ENCODE data around the gene SRSF7.
"Not testable (repeated sequence)": the region's sequence is repeated elsewhere in the genome, so short reads cannot be mapped to it uniquely, and the experiment has no call there.

The SRSF7 gene

DNA sequence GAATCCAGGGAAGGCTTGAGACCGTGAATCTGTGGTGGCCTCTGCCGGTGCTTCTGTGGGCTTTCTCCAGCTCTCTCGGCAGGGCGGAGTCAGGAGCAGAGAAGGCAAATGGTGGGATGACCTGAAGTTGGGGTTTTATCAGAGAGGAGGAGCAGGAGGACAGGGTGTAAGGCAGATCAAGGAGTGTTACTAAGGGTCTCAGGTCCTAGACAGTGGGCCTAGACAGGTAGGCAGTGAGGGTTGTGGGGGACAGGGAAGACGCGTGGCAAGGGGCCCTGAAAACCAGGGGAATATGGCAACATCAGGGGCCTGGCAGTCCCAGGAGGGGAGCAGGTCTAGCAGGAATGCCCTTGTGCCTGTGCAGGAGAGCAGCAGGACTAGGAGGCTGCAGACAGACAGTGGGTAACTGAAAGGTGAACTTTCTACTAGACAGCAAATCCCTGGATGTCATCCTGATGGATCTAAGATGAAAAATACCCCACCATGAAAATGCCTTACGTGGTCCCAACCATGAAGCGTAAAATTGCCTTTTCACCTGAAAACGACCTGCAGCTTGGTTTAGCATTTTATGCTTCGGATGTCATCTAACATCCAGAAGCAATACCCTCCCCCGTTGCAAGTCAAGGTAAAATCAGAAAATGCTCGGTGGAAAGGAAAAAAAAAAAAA, 42.1 kb downstream of the SRSF7 start:
- peaks cover 3 to 4% of the 10 kb centered on the region in 2 donors for H3K4me1 ChIP-seq (ENCODE audit: control insufficient read depth in 2 of 2, insufficient read depth in 2 of 2, low read length in 2 of 2)
- no peak overlapping the region for H3K4me3 ChIP-seq (ENCODE audit: low read length in 2 of 2)
- H3K27me3 ChIP-seq (ENCODE audit: control insufficient read depth in 2 of 2, insufficient read depth in 2 of 2, low read length in 2 of 2) = no peaks in the 10 kb centered on the region
- H3K9me3 ChIP-seq (ENCODE audit: control insufficient read depth in 2 of 2, low read length in 2 of 2) = no peaks in the 10 kb centered on the region
- no peak overlapping the region for H3K27ac ChIP-seq (ENCODE audit: low read depth in 2 of 2, low read length in 2 of 2)
- peaks cover 0 to 10% of the 10 kb centered on the region in 2 donors for H3K36me3 ChIP-seq (ENCODE audit: control insufficient read depth in 2 of 2, insufficient read depth in 2 of 2, low read length in 2 of 2)
- H3K9ac ChIP-seq (ENCODE audit: low read depth in 1 of 2, low read length in 2 of 2) = no peak overlapping the region

DNA sequence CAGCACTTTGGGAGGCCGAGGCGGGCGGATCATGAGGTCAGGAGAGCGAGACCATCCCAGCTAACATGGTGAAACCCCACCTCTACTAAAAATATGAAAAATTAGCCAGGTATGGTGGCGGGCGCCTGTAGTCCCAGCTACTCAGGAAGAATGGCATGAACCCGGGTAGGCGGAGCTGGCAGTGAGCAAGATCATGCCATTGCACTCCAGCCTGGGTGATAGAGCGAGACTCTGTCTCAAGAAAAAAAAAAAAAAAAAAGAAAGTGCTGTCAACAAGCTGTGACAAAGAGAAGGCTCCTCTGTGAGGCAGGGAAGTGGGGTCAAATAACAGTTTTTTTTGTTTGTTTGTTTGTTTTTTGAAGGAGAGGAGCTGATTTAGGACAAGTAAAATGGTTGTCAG, 42.7 kb downstream of the SRSF7 start:
- not testable (repeated sequence) for H3K4me3 ChIP-seq (ENCODE audit: low read length in 2 of 2); H3K27ac ChIP-seq (ENCODE audit: low read depth in 2 of 2, low read length in 2 of 2); H3K9ac ChIP-seq (ENCODE audit: low read depth in 1 of 2, low read length in 2 of 2); H3K27me3 ChIP-seq (ENCODE audit: control insufficient read depth in 2 of 2, insufficient read depth in 2 of 2, low read length in 2 of 2); H3K4me1 ChIP-seq (ENCODE audit: control insufficient read depth in 2 of 2, insufficient read depth in 2 of 2, low read length in 2 of 2); H3K9me3 ChIP-seq (ENCODE audit: control insufficient read depth in 2 of 2, low read length in 2 of 2)
- H3K36me3 ChIP-seq (ENCODE audit: control insufficient read depth in 2 of 2, insufficient read depth in 2 of 2, low read length in 2 of 2) = peaks cover 0 to 10% of the 10 kb centered on the region in 2 donors

DNA sequence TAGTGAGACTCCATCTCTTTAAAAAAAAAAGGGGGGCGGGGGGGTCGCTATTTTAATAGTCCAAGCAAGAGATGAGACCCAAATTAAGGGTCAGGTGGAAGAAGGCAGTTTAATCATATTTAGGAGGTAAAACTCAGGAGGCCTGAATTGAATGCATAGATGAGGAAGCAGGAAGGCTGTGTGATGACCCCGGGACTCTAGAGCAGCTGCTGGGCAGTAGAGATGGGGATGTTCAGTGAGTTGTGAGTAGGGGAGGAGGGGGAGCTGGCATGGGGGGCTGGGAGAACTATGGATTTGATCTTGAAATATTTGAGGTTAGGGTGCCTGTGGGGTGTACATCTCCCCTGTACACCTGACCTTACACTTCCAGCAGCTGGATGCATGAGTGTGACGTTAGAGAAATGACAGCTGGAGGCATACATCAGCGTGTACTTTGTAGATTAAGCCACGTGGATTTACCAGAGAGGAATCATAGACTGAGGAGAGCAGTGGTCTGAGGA, 44.3 kb downstream of the SRSF7 start:
- Histone ChIP-seq H3K4me1 (ENCODE audit: control insufficient read depth in 2 of 2, insufficient read depth in 2 of 2, low read length in 2 of 2) (peaks cover 4% of the 10 kb centered on the region in 2 donors), H3K4me3 (ENCODE audit: low read length in 2 of 2) (no peak overlapping the region), H3K27me3 (ENCODE audit: control insufficient read depth in 2 of 2, insufficient read depth in 2 of 2, low read length in 2 of 2) (no peaks in the 10 kb centered on the region), H3K9me3 (ENCODE audit: control insufficient read depth in 2 of 2, low read length in 2 of 2) (no peaks in the 10 kb centered on the region), H3K36me3 (ENCODE audit: control insufficient read depth in 2 of 2, insufficient read depth in 2 of 2, low read length in 2 of 2) (peaks cover 0 to 6% of the 10 kb centered on the region in 2 donors), H3K9ac (ENCODE audit: low read depth in 1 of 2, low read length in 2 of 2) (no peak overlapping the region), H3K27ac (ENCODE audit: low read depth in 2 of 2, low read length in 2 of 2) (no peak overlapping the region)

- H3K9me3 ChIP-seq (ENCODE audit: control insufficient read depth in 2 of 2, low read length in 2 of 2) = no peaks in the 10 kb centered on the region
- no peak overlapping the region for H3K27ac ChIP-seq (ENCODE audit: low read depth in 2 of 2, low read length in 2 of 2)
- H3K27me3 ChIP-seq (ENCODE audit: control insufficient read depth in 2 of 2, insufficient read depth in 2 of 2, low read length in 2 of 2) = no peaks in the 10 kb centered on the region
- peaks cover 6% of the 10 kb centered on the region in 2 donors for H3K4me1 ChIP-seq (ENCODE audit: control insufficient read depth in 2 of 2, insufficient read depth in 2 of 2, low read length in 2 of 2)
- H3K9ac ChIP-seq (ENCODE audit: low read depth in 1 of 2, low read length in 2 of 2) = no peak overlapping the region
- no peaks in the 10 kb centered on the region for H3K36me3 ChIP-seq (ENCODE audit: control insufficient read depth in 2 of 2, insufficient read depth in 2 of 2, low read length in 2 of 2)
- H3K4me3 ChIP-seq (ENCODE audit: low read length in 2 of 2) = no peak overlapping the region
Observed at GRCh38 chr2:38704664-38705063, 46.5 kb downstream of the SRSF7 start.

GRCh38 chr2:38703336-38703735, 47.8 kb downstream of the SRSF7 start:
- not testable (repeated sequence) for H3K4me1 ChIP-seq (ENCODE audit: control insufficient read depth in 2 of 2, insufficient read depth in 2 of 2, low read length in 2 of 2); H3K27me3 ChIP-seq (ENCODE audit: control insufficient read depth in 2 of 2, insufficient read depth in 2 of 2, low read length in 2 of 2); H3K9ac ChIP-seq (ENCODE audit: low read depth in 1 of 2, low read length in 2 of 2); H3K36me3 ChIP-seq (ENCODE audit: control insufficient read depth in 2 of 2, insufficient read depth in 2 of 2, low read length in 2 of 2); H3K9me3 ChIP-seq (ENCODE audit: control insufficient read depth in 2 of 2, low read length in 2 of 2); H3K4me3 ChIP-seq (ENCODE audit: low read length in 2 of 2); H3K27ac ChIP-seq (ENCODE audit: low read depth in 2 of 2, low read length in 2 of 2)

DNA sequence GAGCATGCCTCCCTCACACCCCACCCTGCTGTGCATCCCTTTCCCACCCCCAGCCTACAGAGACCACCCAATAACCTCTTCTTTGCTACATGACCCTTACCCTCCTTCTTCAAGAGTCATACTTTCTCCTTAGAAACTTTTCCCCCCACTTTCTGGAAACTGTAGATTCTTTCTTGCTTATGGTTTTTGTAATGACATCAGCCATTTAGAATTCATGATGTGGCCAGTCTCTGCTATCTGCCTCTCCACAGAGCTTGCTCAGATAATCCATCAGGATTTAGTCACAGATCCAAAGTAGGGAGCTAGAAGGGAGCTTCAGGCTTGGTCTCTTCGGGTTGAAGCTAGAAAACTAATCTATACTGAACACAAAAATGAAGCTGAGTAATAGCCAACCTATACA, 48.7 kb downstream of the SRSF7 start:
- Histone ChIP-seq H3K4me3 (ENCODE audit: low read length in 2 of 2) (no peak overlapping the region), H3K9ac (ENCODE audit: low read depth in 1 of 2, low read length in 2 of 2) (no peak overlapping the region), H3K27ac (ENCODE audit: low read depth in 2 of 2, low read length in 2 of 2) (no peak overlapping the region), H3K27me3 (ENCODE audit: control insufficient read depth in 2 of 2, insufficient read depth in 2 of 2, low read length in 2 of 2) (no peaks in the 10 kb centered on the region), H3K36me3 (ENCODE audit: control insufficient read depth in 2 of 2, insufficient read depth in 2 of 2, low read length in 2 of 2) (no peaks in the 10 kb centered on the region), H3K9me3 (ENCODE audit: control insufficient read depth in 2 of 2, low read length in 2 of 2) (no peaks in the 10 kb centered on the region), H3K4me1 (ENCODE audit: control insufficient read depth in 2 of 2, insufficient read depth in 2 of 2, low read length in 2 of 2) (peaks cover 3 to 6% of the 10 kb centered on the region in 2 donors)

- H3K27me3 ChIP-seq (ENCODE audit: control insufficient read depth in 2 of 2, insufficient read depth in 2 of 2, low read length in 2 of 2) = no peaks in the 10 kb centered on the region
- no peak overlapping the region for H3K27ac ChIP-seq (ENCODE audit: low read depth in 2 of 2, low read length in 2 of 2)
- H3K9ac ChIP-seq (ENCODE audit: low read depth in 1 of 2, low read length in 2 of 2) = no peak overlapping the region
- H3K9me3 ChIP-seq (ENCODE audit: control insufficient read depth in 2 of 2, low read length in 2 of 2) = no peaks in the 10 kb centered on the region
- peaks cover 3 to 6% of the 10 kb centered on the region in 2 donors for H3K4me1 ChIP-seq (ENCODE audit: control insufficient read depth in 2 of 2, insufficient read depth in 2 of 2, low read length in 2 of 2)
- no peak overlapping the region for H3K4me3 ChIP-seq (ENCODE audit: low read length in 2 of 2)
- no peaks in the 10 kb centered on the region for H3K36me3 ChIP-seq (ENCODE audit: control insufficient read depth in 2 of 2, insufficient read depth in 2 of 2, low read length in 2 of 2)
Observed at GRCh38 chr2:38701542-38701941, 49.6 kb downstream of the SRSF7 start.

GRCh38 chr2:38700881-38701458, 50.2 kb downstream of the SRSF7 start:
- peaks cover 3 to 6% of the 10 kb centered on the region in 2 donors for H3K4me1 ChIP-seq (ENCODE audit: control insufficient read depth in 2 of 2, insufficient read depth in 2 of 2, low read length in 2 of 2)
- H3K27ac ChIP-seq (ENCODE audit: low read depth in 2 of 2, low read length in 2 of 2) = peak overlapping the region in 1 of 2 donors; percentile 32
- H3K4me3 ChIP-seq (ENCODE audit: low read length in 2 of 2) = no peak overlapping the region
- no peak overlapping the region for H3K9ac ChIP-seq (ENCODE audit: low read depth in 1 of 2, low read length in 2 of 2)
- no peaks in the 10 kb centered on the region for H3K27me3 ChIP-seq (ENCODE audit: control insufficient read depth in 2 of 2, insufficient read depth in 2 of 2, low read length in 2 of 2)
- H3K36me3 ChIP-seq (ENCODE audit: control insufficient read depth in 2 of 2, insufficient read depth in 2 of 2, low read length in 2 of 2) = no peaks in the 10 kb centered on the region
- H3K9me3 ChIP-seq (ENCODE audit: control insufficient read depth in 2 of 2, low read length in 2 of 2) = no peaks in the 10 kb centered on the region

DNA sequence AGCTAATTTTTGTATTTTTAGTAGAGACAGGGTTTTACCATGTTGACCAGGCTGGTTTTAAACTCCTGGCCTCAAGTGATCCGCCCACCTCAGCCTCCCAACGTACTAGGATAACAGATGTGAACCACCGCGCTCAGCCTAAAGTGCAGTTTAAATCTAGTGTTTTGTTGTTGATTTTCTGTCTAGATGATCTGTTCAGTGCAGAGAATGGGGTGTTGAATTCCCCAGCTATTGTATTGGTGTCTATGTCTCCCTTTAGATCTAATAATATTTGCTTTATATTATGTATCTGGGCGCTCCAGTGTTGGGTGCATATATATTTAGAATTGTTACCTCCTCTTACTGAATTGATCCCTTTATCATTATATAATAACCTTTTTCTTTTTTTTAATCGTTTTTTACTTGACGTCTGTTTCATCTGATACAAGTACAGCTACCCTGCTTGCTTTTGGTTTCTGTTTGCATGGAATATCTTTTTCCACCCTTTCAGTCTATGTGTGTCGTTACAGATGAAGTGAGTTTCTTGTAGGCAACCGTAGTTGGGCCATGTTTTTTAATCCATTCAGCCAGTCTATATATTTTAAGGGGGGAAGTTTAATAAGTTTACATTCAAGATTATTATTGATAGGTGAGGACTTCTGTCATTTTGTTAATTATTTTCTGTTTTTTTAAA, 50.9 kb downstream of the SRSF7 start:
- H3K9me3 ChIP-seq (ENCODE audit: control insufficient read depth in 2 of 2, low read length in 2 of 2) = no peaks in the 10 kb centered on the region
- H3K36me3 ChIP-seq (ENCODE audit: control insufficient read depth in 2 of 2, insufficient read depth in 2 of 2, low read length in 2 of 2) = no peaks in the 10 kb centered on the region
- peaks cover 3 to 6% of the 10 kb centered on the region in 2 donors for H3K4me1 ChIP-seq (ENCODE audit: control insufficient read depth in 2 of 2, insufficient read depth in 2 of 2, low read length in 2 of 2)
- no peak overlapping the region for H3K9ac ChIP-seq (ENCODE audit: low read depth in 1 of 2, low read length in 2 of 2)
- no peak overlapping the region for H3K4me3 ChIP-seq (ENCODE audit: low read length in 2 of 2)
- H3K27me3 ChIP-seq (ENCODE audit: control insufficient read depth in 2 of 2, insufficient read depth in 2 of 2, low read length in 2 of 2) = no peaks in the 10 kb centered on the region
- H3K27ac ChIP-seq (ENCODE audit: low read depth in 2 of 2, low read length in 2 of 2) = peak overlapping the region in 1 of 2 donors; percentile 32

GRCh38 chr2:38698467-38699003, 52.6 kb downstream of the SRSF7 start:
- H3K9me3 ChIP-seq (ENCODE audit: control insufficient read depth in 2 of 2, low read length in 2 of 2) = no peaks in the 10 kb centered on the region
- H3K27ac ChIP-seq (ENCODE audit: low read depth in 2 of 2, low read length in 2 of 2) = no peak overlapping the region
- H3K4me3 ChIP-seq (ENCODE audit: low read length in 2 of 2) = no peak overlapping the region
- H3K27me3 ChIP-seq (ENCODE audit: control insufficient read depth in 2 of 2, insufficient read depth in 2 of 2, low read length in 2 of 2) = no peaks in the 10 kb centered on the region
- H3K9ac ChIP-seq (ENCODE audit: low read depth in 1 of 2, low read length in 2 of 2) = no peak overlapping the region
- H3K4me1 ChIP-seq (ENCODE audit: control insufficient read depth in 2 of 2, insufficient read depth in 2 of 2, low read length in 2 of 2) = peaks cover 2 to 3% of the 10 kb centered on the region in 2 donors
- H3K36me3 ChIP-seq (ENCODE audit: control insufficient read depth in 2 of 2, insufficient read depth in 2 of 2, low read length in 2 of 2) = no peaks in the 10 kb centered on the region

Data from mucosa of rectum (tissue), 2 donors.